ENCODE data around the gene HAO1. TPM values are rescaled to one million over a fixed set of nuclear protein-coding genes. Genes with fewer than 3 reads are reported as not detected.
A peak's percentile ranks its signal among the peaks of the same experiment; 100 is the strongest.

HAO1 gene
- total and polyA plus RNA-seq, 2 of the 13 experiments (the other 11 are each of a cell fraction or from before 2014, with no cell fraction given): 0.03 TPM; not detected in 1

DNA sequence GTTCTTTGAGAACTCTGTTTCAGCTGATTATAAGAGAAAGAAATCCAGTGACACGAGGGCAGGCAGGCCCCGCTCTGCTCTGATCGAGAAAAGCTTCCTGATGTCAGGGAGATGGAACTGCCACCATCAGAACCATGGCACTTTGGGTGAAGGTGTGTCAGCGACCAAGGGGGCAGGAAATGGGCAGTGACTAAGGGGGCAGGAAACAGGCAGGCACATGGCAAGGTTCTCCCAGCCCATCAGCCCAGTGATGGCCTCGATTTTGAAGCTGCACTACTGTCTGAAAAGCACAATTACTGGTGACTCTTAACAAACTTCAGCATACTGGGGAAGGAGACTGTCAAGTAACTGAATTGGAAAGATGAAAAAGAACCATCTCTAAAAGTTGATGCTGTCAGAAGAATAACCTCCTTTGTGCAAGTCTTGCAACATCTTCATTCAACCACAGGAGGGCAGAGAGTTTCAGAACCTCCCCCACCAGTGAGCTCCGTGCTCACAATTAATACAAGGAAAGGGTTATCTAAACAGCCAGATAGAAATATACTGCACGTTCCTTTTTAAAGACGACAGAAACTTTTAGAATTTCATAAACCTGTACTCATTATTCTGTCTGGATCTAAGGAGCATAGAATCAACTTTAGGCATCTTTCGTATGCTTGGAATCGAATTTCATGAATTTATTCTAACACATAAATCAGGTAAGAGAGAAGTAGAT is 40.2 kb upstream of the HAO1 start (continued):
- TF ChIP-seq ZSCAN29 (CRISPR knock-in tag; conservative IDR thresholded peaks at IDR 0.05) (peak; percentile 48; the same call in 1 of the 2 replicates), EZH2 (conservative IDR thresholded peaks at IDR 0.05; ENCODE audit: low read depth, low read length) (no peak), SOX5 (CRISPR knock-in tag; IDR thresholded peaks at IDR 0.05; ENCODE audit: borderline replicate concordance) (no peak), ZNF205 (CRISPR knock-in tag; IDR thresholded peaks at IDR 0.05) (no peak), HDAC2 (CRISPR knock-in tag; IDR thresholded peaks at IDR 0.05) (no peak), MZF1 (CRISPR knock-in tag; IDR thresholded peaks at IDR 0.05; ENCODE audit: borderline replicate concordance) (no peak), ZNF558 (CRISPR knock-in tag; IDR thresholded peaks at IDR 0.05; ENCODE audit: borderline replicate concordance) (no peak), ZNF274 (CRISPR knock-in tag; IDR thresholded peaks at IDR 0.05) (0 out of 2 replicates have a peak, but pooled peaks have one; percentile 69), ZNF329 (CRISPR knock-in tag; IDR thresholded peaks at IDR 0.05; ENCODE audit: low read depth) (no peak), MTA1 (CRISPR knock-in tag; IDR thresholded peaks at IDR 0.05; ENCODE audit: borderline replicate concordance) (no peak), U2AF2 (IDR thresholded peaks at IDR 0.05; ENCODE audit: low read depth, low read length) (no peak), ZNF678 (CRISPR knock-in tag; IDR thresholded peaks at IDR 0.05) (0 out of 2 replicates have a peak, but pooled peaks have one; percentile 38), ZNF644 (CRISPR knock-in tag; IDR thresholded peaks at IDR 0.05; ENCODE audit: low read depth) (no peak), NR1H2 (CRISPR knock-in tag; IDR thresholded peaks at IDR 0.05; ENCODE audit: borderline replicate concordance, low read depth) (no peak), AKNA (CRISPR knock-in tag; IDR thresholded peaks at IDR 0.05; ENCODE audit: borderline replicate concordance) (no peak), SATB2 (CRISPR knock-in tag; IDR thresholded peaks at IDR 0.05) (no peak), ZNF317 (CRISPR knock-in tag; IDR thresholded peaks at IDR 0.05) (no peak)
- TF ChIP-seq, protein P1, sequence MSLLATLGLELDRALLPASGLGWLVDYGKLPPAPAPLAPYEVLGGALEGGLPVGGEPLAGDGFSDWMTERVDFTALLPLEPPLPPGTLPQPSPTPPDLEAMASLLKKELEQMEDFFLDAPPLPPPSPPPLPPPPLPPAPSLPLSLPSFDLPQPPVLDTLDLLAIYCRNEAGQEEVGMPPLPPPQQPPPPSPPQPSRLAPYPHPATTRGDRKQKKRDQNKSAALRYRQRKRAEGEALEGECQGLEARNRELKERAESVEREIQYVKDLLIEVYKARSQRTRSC (CRISPR knock-in tag; IDR thresholded peaks at IDR 0.05; ENCODE audit: low read depth): no peak
- TF ChIP-seq, protein P2, sequence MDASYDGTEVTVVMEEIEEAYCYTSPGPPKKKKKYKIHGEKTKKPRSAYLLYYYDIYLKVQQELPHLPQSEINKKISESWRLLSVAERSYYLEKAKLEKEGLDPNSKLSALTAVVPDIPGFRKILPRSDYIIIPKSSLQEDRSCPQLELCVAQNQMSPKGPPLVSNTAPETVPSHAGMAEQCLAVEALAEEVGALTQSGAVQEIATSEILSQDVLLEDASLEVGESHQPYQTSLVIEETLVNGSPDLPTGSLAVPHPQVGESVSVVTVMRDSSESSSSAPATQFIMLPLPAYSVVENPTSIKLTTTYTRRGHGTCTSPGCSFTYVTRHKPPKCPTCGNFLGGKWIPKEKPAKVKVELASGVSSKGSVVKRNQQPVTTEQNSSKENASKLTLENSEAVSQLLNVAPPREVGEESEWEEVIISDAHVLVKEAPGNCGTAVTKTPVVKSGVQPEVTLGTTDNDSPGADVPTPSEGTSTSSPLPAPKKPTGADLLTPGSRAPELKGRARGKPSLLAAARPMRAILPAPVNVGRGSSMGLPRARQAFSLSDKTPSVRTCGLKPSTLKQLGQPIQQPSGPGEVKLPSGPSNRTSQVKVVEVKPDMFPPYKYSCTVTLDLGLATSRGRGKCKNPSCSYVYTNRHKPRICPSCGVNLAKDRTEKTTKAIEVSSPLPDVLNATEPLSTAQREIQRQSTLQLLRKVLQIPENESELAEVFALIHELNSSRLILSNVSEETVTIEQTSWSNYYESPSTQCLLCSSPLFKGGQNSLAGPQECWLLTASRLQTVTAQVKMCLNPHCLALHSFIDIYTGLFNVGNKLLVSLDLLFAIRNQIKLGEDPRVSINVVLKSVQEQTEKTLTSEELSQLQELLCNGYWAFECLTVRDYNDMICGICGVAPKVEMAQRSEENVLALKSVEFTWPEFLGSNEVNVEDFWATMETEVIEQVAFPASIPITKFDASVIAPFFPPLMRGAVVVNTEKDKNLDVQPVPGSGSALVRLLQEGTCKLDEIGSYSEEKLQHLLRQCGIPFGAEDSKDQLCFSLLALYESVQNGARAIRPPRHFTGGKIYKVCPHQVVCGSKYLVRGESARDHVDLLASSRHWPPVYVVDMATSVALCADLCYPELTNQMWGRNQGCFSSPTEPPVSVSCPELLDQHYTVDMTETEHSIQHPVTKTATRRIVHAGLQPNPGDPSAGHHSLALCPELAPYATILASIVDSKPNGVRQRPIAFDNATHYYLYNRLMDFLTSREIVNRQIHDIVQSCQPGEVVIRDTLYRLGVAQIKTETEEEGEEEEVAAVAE (CRISPR knock-in tag; IDR thresholded peaks at IDR 0.05; ENCODE audit: borderline replicate concordance): no peak; the same call in 1 of the 2 replicates
